RWPE1 (cell line): ENCODE data around the gene SNRNP40.

Experiments used
- CTCF ChIA-PET: fragments of 350-600 bp; sonication (Branson Sonifier 250); formaldehyde crosslinking; extraction: SDS; loops from one replicate; lab custom pipeline; 2021; lab: Yijun Ruan, JAX
- POLR2A ChIA-PET: fragments of 400-600 bp; formaldehyde crosslinking; extraction: SDS; loops from one replicate; lab custom pipeline; 2020; ENCODE audit warnings: antibody characterized with exemption; ENCODE audit not compliant: low non-redundant PET; lab: Yijun Ruan, JAX
- DNase-seq: peaks from one replicate; pipeline ENCODE4 v3.0.0; 2012; ENCODE audit warnings: low spot score
- H3K27ac ChIP-seq: fragments of 450-650 bp; 2 replicates; pipeline ENCODE4 v1.5.1; 2017
- TF ChIP-seq, protein P1 (sequence below): fragments of 450-650 bp; conservative IDR thresholded peaks from 2 replicates; pipeline ENCODE4 v1.5.1; 2017; ENCODE audit warnings: low read depth, mild to moderate bottlenecking

The SNRNP40 gene

DNA sequence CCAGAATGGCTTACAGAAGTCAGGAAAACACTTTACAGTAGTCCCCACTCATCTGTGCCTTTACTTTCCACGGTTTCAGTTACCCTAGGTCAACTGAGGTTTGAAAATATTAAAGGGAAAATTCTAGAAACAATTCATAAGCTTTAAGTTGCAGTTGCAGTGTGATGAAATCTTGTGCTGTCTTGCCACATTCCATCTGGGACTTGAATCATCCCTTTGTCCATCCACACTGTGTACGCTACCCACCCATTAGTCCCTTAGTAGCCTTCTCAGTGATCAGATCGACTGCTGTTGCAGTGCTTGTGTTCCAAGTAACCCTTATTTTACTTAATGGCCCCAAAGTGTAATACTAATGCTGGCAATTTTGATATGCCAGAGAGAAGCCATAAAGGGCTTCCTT is 30.8 kb upstream of the SNRNP40 start:
- no peak overlapping the region for H3K27ac ChIP-seq
- ChIA-PET POLR2A (no interaction called here), CTCF (interaction anchor here (0.7 kb wide), 1 partner anchor 103 kb away, joined by 3 read pairs; no protein-coding TSS in a partner anchor)
- TF ChIP-seq, protein P1, sequence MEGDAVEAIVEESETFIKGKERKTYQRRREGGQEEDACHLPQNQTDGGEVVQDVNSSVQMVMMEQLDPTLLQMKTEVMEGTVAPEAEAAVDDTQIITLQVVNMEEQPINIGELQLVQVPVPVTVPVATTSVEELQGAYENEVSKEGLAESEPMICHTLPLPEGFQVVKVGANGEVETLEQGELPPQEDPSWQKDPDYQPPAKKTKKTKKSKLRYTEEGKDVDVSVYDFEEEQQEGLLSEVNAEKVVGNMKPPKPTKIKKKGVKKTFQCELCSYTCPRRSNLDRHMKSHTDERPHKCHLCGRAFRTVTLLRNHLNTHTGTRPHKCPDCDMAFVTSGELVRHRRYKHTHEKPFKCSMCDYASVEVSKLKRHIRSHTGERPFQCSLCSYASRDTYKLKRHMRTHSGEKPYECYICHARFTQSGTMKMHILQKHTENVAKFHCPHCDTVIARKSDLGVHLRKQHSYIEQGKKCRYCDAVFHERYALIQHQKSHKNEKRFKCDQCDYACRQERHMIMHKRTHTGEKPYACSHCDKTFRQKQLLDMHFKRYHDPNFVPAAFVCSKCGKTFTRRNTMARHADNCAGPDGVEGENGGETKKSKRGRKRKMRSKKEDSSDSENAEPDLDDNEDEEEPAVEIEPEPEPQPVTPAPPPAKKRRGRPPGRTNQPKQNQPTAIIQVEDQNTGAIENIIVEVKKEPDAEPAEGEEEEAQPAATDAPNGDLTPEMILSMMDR: no peak
- peak; percentile 13 for DNase-seq

DNA sequence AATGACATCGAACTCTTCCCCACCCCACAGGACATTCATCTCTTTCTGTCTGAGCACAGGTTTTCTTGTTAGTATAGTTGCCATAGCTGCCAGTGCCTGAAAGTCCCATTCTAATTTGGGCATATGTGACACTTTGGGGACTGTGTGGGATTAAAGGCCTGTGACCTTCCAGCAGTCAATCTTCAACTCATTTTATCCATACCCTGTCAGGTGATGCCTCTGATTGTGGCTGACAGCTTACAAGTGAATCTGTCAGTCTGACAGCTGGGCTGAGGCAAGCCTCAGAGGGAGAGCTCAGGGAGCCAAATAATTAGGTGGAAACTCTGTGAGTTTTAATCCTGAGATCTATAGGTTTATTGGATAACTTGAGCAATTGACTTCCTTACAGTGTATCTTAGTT is 29.9 kb upstream of the SNRNP40 start:
- ChIA-PET POLR2A (no interaction called here), CTCF (interaction anchor here (0.6 to 0.7 kb wide), 2 partner anchors 102 to 322 kb away, joined by 3 to 4 read pairs; no protein-coding TSS in a partner anchor)
- H3K27ac ChIP-seq: no peak overlapping the region
- TF ChIP-seq, protein P1: no peak
- no peak for DNase-seq

DNA sequence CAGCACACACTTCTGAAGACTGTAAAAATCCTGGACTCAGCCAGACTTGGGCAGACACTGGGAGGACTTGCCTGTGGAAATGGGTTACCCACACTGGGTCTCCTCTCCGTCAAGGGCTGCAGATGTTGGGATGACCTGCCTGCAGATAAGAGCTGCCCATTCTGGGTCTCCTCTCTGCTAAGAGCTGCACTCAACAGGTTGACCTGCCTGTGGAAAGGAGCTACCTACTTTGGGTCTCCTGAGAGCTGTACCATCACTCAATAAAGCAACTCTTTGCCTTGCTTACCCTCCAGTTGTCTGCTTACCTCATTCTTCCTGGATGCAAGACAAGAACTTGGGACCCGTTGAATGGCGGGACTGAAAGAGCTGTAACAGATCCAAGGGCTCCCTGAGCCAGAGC is 28.4 kb upstream of the SNRNP40 start:
- no peak for DNase-seq
- TF ChIP-seq, protein P1: no peak
- ChIA-PET CTCF (no interaction called here), POLR2A (no interaction called here)
- H3K27ac ChIP-seq: no peak overlapping the region

DNA sequence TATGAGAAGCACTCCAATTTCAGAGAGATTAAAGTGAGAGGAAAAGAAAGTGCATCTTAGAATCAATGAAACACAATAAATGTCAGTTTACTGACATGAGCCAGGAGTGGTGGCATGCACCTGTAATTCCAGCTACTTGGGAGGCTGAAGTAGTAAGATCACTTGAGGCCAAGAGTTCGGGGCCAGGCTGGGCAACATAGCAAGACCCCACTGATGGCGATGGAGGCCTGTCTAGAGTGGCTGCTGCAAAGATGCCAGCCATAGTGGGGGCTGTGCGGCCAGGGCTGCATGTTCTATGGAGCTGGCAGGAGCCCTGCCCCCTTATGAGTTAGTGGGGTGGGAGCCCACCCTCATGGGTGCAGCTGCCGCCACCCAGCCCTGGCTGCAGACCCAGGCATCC is 27.5 kb upstream of the SNRNP40 start:
- ChIA-PET POLR2A (no interaction called here), CTCF (interaction anchor here (0.9 kb wide), 1 partner anchor 143 kb away, joined by 3 read pairs; no protein-coding TSS in a partner anchor)
- H3K27ac ChIP-seq: no peak overlapping the region
- TF ChIP-seq, protein P1: no peak
- no peak for DNase-seq

DNA sequence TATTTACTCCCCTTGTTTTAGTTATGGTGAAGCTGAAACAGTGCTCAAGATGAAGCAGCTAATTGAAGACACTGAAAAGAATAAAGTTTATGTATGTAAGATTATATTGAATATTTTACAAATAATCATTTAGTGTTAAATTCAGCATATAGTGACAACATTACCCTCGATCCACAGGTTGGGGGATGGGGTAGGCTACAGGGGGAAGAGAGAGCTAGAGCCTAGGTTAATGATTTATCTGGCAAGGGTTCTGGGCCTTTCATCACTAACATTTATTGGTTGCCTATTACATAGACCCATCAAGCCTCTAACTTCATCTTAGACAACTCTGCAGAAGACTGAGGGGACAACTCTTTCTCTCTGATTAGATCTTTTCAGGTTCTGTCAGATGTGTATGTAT is 21.6 kb upstream of the SNRNP40 start:
- POLR2A ChIA-PET: no interaction called here
- CTCF ChIA-PET: interaction anchor here (0.6 to 1.1 kb wide), 2 partner anchors 12 to 123 kb away, joined by 3 read pairs; no protein-coding TSS in a partner anchor
- TF ChIP-seq, protein P1: no peak
- no peak overlapping the region for H3K27ac ChIP-seq
- DNase-seq: no peak

DNA sequence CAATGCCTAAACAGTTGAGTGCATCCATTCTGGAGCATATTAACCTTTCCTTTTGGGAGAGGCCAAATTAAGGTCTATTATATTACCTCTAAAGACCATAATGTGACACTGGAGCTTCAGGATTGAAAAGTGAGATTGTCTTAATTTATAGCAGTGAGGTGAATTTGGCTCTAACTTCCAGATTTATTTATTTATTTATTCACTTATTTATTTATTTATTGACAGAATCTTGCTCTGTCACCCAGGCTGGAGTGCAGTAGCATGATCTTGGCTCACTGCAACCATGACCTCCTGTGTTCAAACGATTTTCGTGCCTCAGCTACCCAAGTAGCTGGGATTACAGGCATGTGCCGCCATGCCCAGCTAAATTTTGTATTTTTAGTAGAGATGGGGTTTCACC is 19.3 kb upstream of the SNRNP40 start:
- TF ChIP-seq, protein P1: no peak
- DNase-seq: no peak
- POLR2A ChIA-PET: no interaction called here
- H3K27ac ChIP-seq: no peak overlapping the region
- CTCF ChIA-PET: no interaction called here
